ENCODE measurements around the gene THSD4.
"Not testable (repeated sequence)": the region's sequence is repeated elsewhere in the genome, so short reads cannot be mapped to it uniquely, and the experiment has no call there.

The THSD4 gene

GRCh38 chr15:71385457-71385856 lies 270.2 kb downstream of the THSD4 start:
- DNase-seq (ENCODE audit: low spot score): no peak

DNA sequence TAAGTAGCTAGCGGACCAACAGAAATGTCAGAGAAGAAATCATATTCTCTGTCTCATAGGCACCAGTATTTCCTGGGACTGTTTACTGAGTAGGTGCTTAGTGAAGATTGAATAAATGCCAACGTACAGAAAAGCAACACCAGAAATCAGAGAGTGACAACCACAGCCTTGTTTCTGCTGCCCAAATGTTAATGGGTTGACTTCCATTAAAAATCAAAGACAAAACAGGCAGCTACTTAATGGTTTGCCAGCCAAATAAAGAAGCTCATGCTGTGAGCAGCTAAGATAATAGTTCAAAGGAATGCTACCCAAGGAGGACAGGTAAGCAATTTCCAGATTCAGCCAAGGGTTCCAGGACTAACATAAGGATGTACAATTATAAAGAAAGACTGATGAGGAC lies 270.7 kb downstream of the THSD4 start:
- no peak for DNase-seq (ENCODE audit: low spot score)

- no peak for DNase-seq (ENCODE audit: low spot score)
These were observed 271.4 kb downstream of the THSD4 start for GRCh38 chr15:71386448-71387236.

- DNase-seq (ENCODE audit: low spot score): no peak
These were observed 272.5 kb downstream of the THSD4 start for GRCh38 chr15:71387810-71388209.

DNA sequence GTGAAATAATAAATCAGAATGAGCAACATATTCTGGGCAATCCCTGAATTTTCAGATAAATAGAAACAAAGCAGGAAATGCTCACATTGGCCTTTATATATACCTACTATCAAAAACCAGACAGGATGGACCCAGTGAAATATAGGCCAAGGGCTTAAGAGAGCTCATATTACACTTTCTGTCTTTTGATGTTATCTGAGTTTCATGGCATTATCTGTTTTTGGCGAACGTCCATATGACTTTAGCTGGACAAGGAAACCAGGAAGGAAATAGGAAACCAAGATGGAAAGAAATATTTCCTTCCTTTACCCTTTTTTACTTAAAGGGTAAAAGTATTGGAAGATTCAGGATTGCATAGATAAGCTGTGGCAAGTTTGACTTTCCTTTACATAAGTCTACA lies 274.8 kb downstream of the THSD4 start:
- DNase-seq (ENCODE audit: low spot score): no peak

DNA sequence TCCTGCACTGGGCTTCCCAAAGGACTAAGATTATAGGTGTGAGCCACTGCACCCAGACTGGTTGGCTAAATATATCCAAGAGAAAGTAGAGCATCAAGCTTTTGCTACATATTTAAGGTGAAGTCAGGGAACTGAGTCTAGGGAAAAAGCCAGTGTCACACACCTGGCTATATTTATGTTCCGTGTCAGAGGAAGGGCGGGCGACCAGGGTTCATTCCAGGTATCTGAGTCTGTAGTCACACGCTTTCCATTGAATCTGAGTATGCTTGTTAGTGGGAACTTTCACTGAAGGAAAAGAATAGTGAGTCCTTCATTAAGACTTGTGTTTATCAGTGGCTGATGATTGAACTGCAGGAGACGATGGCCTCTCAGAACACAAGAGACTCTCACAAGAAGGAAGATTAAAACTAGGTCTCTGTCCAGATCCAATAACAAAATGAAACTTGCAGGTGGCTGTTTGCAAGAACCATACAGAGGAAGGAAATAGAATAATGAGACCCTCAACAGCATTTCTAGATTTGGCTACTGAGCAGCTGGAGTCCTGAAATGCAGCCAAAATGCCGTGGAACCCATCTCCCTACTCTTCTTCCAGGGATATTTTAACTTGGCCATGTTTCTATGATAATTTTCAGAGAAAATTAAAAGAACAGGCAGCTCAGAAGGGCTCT lies 276.3 kb downstream of the THSD4 start:
- no peak for DNase-seq (ENCODE audit: low spot score)

DNA sequence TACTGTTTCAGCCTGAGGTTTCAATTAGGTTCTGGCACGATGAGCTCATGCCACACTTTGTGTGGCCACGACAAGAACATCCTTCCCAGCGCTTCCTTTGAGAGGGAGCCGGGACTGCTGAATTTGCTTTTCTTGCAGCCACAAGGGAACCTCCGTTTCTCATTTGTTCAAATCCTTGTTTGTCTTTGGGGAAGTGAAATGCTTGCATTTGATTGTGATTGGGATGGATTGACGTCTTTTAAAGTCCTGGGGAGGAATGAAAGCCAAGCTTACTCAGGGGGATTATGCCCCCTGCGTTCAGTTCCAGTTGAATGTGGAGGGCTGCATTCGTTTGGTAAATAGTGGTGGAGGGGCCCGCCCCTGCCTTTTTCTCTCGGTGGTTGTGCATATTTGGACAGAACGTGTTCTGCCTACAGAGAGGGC lies 277.6 kb downstream of the THSD4 start:
- no peak for DNase-seq (ENCODE audit: low spot score)

DNA sequence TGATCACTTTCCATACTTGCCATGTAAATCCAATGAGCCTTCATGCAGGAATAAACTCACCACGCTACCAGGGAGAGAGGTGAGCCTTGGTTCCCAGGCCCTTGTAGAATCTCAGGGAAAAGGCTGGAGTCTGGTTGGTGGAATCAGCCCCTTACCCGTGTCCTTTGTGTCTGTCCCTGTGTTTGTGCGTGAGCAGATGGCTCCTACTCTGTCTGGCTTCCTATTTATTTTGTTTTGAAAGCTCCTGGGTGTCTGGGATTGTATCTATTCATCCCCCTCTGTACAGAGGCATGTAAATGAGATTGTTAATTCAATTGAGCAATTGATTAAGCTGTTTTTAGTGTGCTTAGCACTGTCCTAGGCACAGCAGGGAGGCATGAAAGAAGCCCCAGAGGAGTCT lies 278.1 kb downstream of the THSD4 start:
- no peak for DNase-seq (ENCODE audit: low spot score)

DNA sequence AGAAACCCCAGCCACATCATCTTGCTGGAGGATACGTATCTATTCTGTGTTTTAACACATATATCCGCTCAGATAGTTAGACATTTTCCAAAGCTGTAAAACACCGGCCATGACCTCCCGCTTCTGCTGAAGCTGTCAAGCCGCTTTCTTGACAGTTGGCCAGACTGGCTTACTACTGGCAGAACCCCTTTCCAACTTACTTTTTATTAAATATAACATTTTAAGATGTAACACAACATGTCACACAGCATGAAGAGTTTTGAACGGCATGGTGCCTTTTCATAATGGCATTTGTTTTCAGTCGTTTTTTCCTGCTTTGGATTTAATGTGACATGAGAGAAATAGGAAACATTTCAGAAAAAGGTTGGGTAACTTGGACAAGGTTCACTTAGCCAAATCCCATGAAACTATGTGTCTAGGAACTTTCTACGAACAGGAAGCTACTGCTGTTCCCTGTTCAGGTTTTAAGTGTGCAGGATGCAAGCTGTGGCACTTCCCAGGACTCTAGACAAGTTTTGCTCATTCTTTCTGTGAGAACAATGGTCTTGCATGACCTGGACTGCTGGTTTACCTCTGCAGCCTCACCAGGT lies 281.4 kb downstream of the THSD4 start:
- DNase-seq (ENCODE audit: low spot score): no peak

- no peak for DNase-seq (ENCODE audit: low spot score)
These were observed 282.1 kb downstream of the THSD4 start for GRCh38 chr15:71397377-71397776.

- DNase-seq (ENCODE audit: low spot score): no peak
These were observed 285.0 kb downstream of the THSD4 start for GRCh38 chr15:71400294-71400693.

DNA sequence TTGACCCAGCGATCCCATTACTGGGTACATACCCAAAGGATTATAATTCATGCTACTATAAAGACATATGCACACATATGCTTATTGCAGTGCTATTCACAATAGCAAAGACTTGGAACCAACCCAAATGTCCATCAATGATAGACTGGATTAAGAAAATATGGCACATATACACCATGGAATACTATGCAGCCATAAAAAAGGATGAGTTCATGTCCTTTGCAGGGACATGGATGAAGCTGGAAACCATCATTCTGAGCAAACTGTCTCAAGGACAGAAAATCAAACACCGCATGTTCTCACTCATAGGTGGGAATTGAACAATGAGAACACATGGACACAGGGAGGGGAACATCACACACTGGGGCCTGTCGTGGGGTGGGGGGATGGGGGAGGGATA lies 286.5 kb downstream of the THSD4 start:
- not testable (repeated sequence) for DNase-seq (ENCODE audit: low spot score)

DNA sequence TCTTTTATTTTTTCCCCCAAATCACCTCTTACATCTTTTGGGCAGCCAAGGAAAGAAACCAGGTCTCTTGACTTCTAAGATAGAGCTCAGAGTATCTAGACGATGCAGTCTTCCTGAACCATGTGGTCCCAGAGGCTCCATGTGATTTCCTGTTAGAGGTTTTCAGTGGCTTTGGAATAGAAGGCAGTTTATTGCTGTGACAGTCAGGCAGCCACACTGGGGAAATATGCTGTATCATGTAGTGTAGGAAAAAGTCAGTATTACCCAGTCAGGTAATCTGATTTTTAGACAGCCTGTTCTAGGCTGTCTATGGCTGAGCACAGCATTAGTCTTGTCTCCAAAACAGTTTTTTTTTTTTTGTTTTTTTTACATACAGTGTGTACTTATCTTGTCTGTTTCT lies 294.3 kb downstream of the THSD4 start:
- DNase-seq (ENCODE audit: low spot score): no peak

DNA sequence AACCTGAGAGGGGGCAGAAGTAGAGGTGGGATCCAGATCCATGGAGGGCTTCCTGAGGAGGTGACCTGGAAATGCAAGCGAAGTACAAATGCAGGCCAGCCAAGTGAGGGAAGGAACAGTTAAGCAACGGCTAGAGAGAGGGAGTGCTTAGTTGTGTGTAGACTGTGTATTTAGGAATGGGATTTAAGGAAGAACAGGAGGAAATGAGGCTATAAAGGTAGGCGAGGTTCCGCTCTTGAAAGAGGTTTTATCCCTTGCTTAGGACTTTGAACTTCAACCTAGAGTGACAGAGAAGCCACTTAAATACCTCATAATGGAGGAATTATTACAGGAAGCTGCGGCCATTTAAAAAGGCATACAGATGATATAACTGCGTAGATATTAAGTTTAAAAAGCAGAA lies 295.1 kb downstream of the THSD4 start:
- no peak for DNase-seq (ENCODE audit: low spot score)

DNA sequence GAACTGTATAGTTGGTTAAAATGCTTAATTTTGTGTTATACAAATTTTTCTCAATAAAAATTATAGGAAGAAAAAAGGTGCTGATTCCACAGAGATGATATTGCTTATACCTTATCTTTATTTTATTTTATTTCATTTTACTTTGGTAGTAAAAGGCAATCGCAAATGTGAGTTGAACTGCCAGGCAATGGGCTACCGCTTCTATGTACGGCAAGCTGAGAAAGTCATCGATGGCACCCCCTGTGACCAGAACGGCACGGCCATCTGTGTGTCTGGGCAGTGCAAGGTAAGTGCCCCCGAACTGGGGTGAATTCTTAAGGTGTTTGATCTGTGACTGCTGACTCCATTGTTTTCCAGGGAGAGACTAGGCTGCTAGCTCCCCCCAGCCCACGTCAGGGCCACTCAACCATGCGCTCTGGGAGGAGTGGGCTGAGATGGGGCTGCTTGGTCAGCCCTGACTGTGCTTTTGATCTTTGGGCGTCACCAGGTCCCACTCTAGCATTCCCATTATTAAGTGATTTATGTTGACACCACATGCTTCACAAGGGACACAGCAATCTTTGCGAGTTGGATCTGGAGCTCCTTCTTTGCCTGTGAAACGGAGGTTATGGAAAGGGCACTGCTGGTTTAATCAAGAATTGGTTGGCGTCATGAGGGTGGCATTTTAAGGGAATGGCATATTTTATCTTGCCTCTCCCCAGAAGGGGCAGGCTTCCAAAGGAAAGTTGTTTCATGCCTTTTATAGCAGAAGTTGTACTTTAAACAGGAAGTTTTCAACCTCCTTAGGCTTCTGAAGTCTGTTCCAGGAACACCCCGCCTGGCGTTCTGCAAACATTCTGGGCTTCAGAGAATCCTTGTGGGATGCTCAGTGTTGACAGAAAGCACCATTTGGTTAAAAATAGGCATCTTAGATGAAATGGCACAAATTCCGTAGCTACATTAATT lies 296.5 kb downstream of the THSD4 start:
- DNase-seq (ENCODE audit: low spot score): peak; percentile 68

- DNase-seq (ENCODE audit: low spot score): no peak
These were observed 298.1 kb downstream of the THSD4 start for GRCh38 chr15:71413419-71413818.

DNA sequence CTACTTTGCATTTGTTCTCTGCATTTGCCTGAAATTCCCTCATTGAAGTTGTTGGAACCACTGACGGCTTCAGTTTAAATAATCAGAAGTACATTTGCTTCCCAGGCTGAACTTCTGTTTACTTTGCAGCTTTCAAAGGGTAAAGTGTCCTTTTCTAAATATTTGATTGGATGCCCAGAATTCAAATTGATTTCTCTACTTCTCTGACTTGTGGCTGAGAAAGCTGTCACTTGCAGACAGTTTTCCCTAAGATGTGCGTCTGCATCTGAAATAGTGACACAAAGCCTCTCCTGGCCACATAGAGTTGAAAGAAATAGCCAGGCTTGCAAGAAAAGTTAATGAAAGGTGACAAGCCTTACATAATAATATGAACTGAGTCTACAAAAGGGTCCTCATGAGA lies 299.6 kb downstream of the THSD4 start:
- peak; percentile 44 for DNase-seq (ENCODE audit: low spot score)

DNA sequence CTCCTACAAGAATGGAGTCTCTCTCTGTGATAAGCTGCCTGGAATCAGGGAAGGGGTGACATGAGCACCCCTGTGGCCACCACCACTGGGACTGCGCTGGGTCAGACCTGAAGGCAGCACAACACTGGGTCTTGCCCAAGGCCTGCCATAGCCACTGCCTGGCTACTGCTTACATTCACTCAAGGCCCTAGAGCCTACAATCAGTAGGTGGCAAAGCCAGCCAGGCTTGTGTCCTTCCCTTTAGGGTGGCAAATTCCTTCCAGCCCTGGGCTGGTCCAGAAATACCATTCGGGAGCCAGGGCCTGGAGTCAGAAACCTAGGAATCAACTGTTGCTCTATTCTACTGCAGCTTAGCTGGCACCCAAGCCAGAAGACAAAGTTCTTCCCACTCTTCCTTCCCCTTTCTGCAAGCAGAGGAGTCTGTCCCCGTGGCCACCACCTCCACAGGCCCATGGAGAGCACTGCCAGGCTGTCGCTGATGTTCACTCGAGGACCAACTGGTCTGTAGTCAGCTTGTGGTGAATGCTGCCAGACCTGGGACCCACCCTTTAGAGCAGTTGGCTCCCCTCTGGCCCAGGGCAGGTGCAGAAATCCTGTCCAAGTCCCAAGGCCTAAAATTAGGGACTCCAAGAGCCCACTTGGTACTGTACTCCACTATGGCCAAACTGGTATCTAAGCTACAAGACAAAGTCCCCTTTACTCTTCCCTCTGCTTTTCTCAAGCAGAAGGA lies 307.4 kb downstream of the THSD4 start:
- DNase-seq (ENCODE audit: low spot score): no peak

GRCh38 chr15:71424765-71425164 lies 309.5 kb downstream of the THSD4 start:
- DNase-seq (ENCODE audit: low spot score): no peak

- no peak for DNase-seq (ENCODE audit: low spot score)
These were observed 310.1 kb downstream of the THSD4 start for GRCh38 chr15:71425388-71425787.

DNA sequence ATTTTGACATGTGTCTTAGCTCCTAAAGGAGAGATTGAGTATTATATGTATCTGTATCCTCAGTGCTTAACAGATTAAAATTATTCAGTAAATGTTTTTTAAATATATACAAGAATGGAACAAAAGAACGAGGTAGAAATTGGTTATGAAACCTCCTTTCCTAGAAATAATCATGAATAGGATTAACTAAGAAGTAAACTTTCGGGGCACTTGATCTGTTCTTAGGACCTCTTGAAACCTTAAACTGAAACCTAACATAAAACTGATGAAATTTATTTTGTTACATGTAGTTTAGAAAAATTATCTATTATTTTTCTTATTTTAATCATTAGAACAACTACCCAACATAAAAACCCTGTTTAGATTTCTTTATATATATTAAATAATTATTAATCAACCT lies 311.5 kb downstream of the THSD4 start:
- DNase-seq (ENCODE audit: low spot score): no peak

GRCh38 chr15:71430782-71431181 lies 315.5 kb downstream of the THSD4 start:
- no peak for DNase-seq (ENCODE audit: low spot score)
